HuH-7.5 (cell line): Measurements from ENCODE around the gene C6.
"Not testable (repeated sequence)": the region's sequence is repeated elsewhere in the genome, so short reads cannot be mapped to it uniquely, and the experiment has no call there.

Source experiments
- DNase-seq: peaks from one replicate; pipeline ENCODE4 v3.0.0; 2011; ENCODE audit warnings: low spot score

C6 gene

DNA sequence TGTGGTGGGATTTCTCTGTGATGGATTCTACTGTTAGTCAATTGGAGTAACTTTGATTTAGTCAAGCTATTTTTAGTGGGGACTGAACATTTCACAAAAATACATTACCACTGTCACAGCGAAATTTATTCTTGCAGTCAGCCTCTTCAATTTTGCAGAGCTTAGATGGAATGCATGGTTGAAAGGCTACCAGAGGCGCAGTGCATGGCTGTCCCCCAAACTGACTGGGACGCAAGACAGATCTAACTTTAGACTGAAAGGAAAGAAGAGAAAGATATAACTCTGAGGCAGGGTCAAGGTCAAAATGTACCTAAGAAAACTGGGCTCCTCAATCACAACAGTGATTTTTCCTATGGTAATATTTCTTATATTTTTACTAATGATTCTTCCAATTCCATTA lies 13.7 kb downstream of the C6 start:
- DNase-seq = no peak

DNA sequence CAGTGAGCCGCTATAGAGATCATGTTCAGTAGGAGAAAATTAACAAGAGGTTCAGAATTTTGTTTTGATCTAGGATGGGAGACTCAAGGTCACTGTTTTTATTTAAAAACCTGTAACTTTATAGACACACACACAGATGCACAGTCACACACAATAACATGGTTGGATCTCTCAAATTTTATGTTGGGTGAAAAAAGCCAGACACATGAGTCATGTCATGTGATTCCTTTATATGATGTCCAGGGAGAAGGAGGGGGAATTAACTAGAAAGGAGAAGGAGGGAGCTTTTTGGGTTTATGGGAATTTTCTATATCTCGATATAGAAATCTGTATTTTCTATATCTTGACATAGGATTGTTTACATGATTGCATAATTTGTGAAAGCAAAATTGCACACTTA lies 17.1 kb downstream of the C6 start:
- no peak for DNase-seq

DNA sequence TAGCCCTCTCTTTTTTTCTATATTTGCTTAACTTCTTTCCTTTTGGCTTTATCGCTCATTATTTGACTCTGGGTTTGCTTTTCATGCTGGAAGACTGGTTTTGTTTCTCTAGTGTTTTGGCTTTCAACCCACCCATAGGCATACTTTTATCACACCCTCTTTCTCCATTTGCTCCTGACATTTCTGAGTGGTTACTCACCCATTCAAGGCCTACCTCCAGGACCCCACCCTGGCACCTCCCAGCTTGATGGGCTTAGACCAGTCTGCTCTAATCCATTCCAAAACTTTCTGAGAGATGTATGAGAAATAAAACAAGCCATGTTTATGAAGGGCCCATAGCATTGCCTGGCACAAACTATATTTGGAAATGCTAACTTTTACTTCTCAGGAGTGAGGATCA lies 18.1 kb downstream of the C6 start:
- no peak for DNase-seq

DNA sequence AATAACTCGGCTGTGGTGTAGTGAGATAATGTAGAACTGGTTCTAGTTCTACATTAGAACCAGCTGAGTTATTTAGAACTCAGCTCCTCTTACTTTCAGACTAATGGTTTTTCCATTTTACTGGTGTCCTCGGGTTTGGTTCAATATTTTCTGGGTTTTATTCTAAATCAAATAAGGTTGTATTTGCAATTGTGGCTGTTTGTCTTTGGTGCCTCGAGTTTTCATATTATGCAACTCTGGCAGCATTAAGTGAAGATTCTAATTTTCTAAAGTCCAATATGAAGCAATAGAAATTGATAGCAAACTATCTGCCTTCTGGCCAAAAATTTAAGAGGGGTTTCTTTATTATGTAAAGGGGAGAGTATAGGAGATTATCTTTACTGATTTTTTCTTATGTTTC lies 19.0 kb downstream of the C6 start:
- no peak for DNase-seq

DNA sequence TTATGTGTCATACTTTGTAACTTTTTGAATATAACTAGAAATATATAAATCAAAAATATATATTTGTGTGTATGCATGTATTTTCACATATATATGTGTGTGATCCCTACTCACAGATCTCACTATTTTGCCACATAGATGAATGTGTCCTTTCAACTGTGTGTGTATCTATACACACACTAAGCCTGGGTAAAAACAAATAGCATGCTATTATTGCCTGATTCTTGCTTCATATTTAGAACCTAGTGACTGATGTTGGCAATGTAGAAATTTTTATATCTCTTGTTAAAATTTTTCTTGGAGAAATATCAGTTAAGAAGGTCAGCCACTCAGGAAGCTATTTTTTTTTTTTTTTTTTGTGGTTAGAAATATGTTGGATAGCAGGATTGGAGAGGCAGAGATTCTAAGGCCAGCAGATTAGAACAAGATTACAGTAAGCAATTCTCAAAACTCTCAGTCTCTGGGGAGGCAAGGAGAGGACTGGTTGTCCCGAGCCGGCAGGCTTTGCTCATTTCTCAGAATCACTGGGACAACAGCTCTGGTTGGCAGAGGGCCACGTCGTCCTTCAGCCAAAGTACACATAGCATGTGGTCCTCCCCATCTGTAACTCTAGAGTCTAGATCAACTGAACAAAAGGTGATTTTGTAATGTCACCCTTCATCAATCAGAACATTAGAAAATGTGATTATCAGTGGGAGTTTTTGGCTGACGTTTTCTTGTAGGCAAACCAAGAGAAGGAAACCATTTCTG lies 19.7 kb downstream of the C6 start:
- DNase-seq = peak; percentile 22

DNA sequence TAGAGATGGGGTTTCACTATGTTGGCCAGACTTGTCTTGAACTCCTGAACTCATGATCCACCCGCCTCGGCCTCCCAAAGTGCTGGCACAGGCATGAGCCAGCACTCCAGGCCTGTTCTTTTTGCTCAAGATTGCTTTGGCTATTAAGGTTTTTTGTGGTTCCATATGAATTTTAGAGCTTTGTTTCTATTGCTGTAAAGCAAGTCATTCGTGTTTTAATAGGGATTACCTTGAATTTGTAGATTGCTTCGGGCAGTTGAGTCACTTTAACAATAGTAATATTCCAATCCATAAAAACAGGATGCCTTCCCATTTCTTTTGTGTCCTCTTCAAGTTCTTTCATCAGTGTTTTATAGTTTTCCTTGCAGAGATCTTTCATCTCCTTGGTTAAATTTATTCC lies 22.1 kb downstream of the C6 start:
- no peak for DNase-seq

DNA sequence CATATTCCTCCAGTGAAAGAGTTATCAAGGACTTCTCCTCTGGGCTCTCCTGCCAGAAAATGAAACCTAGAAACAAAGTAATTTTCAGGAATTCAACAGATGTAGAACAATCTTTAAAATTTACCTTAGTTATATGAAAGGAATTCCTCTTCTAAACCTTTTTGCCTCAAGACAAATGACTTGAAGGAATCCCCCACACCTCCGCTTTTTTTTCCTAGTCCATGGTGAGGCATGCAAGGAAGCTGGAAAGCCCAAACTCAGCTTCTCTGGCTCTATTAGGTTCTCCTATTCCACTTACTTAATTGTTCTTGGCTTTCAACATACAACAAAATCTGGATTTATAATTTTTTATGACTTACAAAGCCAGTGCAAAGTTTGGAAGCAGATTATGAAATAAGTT lies 27.2 kb downstream of the C6 start:
- no peak for DNase-seq

DNA sequence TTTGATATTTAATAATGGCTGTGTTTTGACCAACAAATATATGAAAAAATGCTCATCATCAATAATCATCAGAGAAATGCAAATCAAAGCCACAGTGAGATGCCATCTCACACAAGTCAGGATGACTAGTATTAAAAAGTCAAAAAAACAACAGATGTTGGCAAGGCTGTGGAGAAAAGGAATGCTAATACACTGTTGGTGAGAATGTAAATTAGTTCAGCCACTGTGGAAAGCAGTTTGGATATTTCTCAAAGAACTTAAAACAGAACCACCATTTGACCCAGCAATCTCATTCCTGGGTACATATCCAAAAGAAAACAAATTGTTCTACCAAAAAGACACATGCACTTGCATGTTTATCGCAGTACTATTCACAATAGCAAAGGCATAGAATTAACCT lies 30.0 kb downstream of the C6 start:
- not testable (repeated sequence) for DNase-seq

DNA sequence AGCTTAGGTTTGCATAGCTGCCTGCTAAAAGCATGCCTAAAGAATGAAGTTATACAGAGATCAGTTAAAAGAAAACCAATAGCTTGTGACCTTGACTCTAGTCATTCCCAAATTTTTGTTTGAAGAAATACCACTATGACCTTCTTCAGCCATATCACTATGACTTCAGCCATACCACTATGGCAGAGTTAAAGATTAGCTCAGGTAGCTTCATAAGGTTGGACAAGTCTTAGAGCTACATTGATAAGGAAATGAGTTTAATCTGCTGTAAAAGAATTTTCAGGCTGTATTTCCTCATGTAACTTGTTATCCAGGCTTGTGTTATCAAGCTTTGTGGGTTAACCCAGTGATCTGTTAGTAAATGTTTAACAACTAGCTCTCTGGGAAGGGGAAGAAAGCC lies 30.7 kb downstream of the C6 start:
- DNase-seq = peak; percentile 12

DNA sequence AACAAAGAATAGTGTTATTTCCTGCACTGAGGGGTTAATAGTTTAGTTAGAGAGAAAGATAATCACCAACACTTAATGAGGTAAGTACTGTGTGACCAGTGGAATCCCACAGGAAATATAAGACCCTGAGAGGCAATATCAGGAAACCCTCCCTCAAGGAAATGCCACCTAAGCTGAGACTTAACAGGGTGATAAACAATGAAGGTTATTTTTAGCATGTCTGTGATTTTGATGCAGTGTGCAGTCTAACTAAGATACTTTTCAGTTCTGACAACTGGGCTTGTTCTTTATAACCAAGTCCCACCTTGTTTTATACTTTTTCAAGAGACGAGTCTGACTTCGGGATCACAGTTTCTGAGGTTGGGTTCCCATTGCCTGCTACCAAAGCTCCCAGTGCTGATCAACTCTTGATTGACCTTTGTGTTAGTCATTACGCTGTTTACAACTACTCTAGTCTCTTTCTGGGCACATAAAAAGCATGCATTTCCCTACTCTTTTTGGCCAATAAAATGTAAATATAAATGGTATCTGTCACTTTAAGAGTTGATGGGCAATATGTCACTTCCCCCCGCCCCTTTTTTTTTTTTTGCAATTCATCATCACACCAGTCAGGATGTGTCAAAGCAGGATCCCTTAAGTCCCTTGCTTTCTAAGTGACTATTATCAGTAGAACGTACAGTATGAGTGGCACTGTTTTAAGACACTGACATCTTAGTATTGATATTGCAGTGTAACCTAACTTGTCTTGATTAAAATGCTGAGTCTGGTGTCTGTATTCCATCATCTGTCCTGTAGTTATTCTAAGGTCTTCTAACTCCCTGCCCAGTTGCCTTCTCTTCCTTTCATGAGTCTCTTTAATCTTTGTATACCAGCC lies 31.4 kb downstream of the C6 start:
- no peak for DNase-seq

DNA sequence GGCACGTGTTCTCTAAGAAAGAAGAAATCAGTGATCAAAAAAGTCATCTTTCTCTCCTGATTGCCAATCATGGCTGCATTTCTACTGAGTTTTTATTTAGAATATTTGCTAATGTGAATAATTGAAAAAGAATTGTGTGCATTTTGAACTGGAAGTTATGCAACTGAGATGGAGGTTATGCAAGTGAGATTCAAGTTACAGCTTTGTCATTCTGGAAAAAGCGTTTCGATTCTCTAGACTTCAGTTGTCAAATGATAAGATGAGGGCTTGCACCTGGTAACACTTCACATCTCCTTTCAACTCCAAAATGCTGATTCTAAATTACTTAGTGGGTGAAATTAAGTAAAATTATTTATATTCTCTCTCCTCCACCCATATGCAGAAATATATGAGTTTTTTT lies 36.4 kb downstream of the C6 start:
- DNase-seq = no peak

DNA sequence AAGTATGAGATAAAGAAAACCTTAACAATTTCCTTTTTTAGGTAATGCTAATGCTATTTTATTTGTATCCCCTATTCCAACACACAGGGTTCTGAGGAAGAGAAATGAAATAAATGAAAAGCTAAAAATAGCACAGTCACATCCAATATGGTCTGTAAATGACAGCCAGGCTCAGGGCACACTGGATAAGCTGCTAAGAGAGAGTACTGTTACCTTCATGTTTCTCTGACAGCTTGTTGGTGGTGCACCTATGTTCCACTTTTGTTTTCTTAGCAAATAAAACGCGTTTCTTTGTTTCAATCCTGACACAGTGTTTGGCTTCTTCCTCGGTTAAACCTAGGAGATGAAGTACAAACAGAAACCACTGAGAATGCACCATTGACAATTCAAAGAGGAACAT lies 41.3 kb downstream of the C6 start:
- DNase-seq = no peak

DNA sequence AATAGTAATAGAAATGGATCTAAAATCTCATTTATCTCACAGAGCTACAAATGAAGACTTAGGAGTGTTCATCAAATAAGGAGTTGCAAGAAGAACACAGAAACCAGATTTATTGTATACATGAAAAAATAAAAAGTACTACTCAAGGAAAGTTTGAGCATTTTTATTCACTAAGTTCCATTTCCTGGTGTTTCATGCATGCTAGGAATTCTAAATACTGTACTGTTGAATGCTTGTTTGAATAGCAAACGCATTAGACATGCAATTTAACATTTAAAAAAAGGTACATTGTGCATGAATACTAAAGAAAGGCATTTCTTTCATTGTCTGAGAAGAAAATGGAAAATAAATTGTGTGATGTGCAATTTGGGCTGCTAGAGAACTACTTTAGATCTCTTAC lies 52.1 kb downstream of the C6 start:
- no peak for DNase-seq

DNA sequence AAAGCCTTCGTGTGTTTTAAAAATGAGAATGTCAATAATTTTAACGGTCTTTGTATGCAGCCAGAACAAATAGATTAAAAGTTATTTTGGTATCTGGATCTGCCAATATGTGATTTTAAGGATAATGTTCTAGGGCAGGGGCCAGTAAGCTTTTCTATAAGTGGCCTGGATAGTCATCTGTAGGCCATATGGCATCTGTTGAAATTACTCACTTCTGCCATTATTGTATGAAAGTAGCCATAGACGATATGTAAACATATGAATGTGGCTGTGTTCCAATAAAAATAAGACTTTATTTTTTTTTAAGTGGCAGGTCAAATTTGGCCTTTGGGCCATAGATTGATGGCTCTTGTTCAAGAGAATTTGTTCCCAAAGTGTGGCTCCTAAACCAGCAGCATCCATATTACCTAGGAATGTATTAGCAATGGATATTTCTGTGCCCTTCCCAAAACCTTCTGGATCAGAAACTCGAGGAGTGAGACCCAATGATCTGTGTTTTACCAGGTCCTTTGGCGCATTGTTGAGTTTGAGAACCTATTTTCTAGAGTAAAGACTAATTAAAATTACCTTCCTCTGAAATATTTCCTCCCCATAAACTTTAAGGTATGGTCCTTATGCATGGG lies 55.9 kb downstream of the C6 start:
- DNase-seq = no peak

DNA sequence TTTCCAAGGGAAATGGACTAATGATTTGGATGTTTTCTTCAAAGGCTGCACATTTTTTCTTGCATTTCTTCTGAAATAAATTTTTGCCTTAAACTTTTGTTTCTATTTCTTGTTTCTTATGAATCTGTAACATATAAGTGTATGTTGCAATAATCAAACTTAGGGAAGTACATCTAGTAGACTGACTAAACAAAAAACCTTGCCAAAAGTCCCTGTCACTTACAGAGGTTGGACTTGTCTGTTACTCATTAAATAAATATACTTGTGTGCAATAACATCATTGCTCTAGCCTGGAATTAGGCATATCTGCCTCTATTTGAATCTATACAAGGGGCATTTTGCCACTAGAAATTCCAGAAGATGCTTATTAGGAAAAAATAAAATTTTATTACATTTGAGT lies 56.6 kb downstream of the C6 start:
- no peak for DNase-seq

DNA sequence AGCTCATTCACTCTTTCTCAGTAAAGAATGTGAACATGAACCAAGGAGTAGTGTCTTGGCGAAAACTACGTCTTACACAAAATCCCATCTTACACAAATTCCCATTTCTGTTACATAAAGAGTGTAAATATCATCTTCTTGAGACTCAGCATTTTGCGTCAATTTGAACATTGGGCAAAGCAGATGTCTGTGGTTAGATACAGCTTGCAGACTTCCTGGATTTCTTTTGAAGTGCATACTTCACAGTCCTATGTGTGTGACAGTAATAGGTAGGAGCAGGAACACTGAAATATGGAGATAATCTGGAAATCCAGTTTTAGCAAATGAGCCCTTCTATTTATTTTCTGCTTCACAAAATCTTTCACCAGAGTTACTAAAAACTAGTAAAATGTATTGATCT lies 58.8 kb downstream of the C6 start:
- no peak for DNase-seq

DNA sequence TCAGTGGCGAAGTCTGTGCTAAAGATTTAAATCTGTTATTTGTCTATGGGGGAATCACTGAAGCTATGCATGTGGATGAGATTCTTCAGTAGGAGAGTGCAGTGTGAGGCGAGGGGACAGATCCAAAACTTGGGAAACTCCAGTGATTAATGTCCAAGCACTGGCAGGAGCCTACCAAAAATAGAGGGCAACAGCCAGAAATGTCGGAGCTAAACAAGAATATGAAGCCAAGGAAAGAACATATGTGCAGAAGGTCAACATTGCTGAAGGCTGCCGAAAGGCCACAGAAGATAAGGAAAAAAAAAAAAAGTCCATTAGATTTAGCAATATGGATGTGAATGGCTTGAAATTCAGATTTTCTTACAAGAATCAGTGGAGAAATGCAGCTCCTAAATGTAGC lies 61.8 kb downstream of the C6 start:
- no peak for DNase-seq

DNA sequence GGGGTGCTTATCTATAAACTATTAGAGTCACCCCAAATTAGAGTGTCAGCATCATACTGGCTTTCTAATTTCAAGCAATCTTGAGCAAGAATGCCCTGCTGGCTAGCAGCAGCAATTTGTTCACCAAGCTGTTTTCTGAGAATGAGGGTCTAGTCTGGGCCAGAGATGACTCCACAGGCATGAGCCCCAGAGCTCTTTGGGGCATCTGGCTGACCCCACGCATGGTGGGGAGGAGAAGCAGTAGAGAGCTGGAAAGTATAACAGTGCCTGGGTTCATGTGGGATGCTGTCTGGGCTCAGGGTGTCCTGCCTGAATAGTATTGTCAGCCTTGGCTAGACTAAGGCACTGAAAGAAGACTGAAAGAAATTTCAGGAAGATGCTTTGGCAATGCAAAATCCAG lies 64.9 kb downstream of the C6 start:
- no peak for DNase-seq

DNA sequence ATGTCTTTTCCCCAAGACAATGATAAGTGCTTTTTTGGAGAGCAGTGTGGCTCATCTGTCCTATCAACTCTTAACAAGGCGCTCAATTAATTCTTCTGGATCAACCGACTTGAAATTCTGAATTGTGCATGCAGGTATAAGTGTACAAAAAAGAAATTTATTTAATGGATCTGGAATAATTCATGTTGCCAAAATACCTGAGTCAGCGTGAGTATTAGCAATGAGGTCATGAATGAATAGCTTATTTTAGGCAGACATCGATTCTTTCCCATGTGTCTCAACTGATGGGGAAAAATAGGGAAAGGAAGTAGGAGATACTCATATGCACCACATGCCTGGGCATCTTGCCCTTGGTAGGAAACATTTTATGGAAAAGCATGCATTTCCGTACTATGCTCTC lies 68.0 kb downstream of the C6 start:
- DNase-seq = no peak

DNA sequence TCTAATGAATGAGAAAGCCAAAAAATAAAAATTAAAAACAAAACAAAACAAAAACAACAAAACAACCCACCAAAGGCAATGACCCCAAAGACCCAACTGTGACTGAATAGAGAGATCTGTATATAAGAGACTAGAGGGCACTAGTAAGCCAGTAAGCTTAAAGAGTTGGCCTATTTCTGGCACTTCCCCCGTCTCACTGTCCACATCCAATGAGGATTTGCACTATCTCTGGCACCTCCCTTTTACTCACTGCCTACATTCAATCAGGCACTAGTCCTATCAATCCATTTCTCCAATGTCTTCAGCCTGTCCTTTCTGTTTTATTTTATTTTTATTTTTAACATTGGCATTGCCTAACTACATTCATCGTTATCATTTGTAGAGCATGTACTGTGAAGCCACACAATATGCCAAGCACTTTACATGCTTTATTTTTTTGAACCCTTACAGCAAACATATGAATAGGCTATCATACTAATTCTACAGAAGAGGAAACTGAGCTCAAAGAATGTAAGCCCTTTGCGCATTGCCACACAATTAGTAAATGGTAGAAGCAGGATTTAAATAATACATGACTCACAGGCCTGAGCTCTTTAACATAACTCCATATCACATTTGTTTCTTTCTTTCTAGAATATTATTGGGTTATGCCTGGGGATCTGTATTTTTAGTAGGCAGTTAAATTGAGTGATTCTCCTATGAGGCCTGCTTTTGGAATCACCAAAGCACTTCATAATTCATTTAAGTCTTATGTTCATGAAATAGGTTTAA lies 70.0 kb downstream of the C6 start:
- DNase-seq = no peak

DNA sequence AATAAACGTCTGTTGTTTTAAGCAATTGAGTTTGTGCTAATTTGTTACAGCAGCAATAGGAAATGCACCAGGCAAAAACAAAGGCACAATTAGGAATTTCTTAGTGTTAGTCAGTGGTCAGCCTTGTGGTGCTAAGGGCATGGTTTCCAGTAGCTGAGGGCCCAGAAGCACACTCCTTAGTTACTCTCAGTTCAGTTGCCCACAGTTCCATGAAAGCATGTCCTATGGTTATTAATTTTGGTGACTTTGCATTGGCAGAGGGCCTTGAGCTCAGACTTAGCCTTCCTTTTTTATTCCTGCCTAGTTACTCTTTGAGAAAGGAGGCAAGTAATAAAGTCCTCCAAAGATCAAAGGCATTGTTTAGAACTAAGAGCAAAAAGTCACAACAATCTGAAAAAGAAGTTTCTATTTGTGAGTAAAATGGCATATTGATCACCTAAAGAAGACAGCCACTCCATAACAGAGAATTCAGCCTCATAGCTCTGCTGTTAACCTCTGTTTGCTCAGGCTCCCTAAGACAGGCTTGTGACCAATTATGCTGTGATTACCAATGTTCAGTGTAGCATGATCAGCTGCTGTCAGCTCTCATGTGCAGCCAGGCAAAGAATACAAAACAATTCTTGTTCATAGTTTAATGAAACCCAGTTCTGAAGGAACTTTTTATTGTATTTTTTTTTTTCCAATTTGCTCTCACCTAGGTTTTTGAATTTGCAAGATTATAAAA lies 85.2 kb downstream of the C6 start:
- DNase-seq = no peak

DNA sequence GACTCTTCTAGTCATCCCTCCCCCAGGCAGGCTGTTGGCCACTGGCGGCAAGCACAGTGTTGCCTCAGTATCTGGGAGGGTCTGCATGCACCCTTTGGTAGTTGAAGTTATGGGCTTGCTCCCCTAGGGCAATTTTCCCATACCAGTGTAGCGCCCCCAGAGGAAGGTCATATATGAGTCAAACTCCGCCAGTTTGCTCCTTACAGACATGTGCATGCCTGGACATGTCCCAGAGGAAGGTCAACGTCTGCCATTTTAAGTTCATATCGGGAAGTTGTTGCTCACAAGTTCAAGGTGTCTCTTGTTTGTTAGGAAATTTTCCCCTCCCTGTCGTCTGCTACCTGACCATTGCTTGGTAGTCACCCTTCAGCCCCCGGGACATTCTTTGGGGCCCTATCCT lies 90.9 kb downstream of the C6 start:
- DNase-seq = no peak
